ENCODE measurements around the gene CDH5.

GRCh38 chr16:66379571-66379941 is 13.1 kb downstream of the CDH5 start:
- TF ChIP-seq POLR2A (IDR thresholded peaks at IDR 0.05) (no peak), CTCF (IDR thresholded peaks at IDR 0.05 in 8 of 11, conservative IDR thresholded peaks at IDR 0.05 in 3 of 11) (no peak)
